H1 (cell line): Measurements from ENCODE around the gene SORBS1. TPM values are rescaled to one million over a fixed set of nuclear protein-coding genes. Genes with fewer than 3 reads are reported as not detected.

Experiments
- CTCF ChIA-PET: fragments of 300-600 bp; sonication (Branson Sonifier 250); formaldehyde crosslinking; loops from one replicate; lab custom pipeline; 2021; ENCODE audit not compliant: partially characterized antibody; lab: Charles Lee
- POLR2A ChIA-PET: fragments of 300-600 bp; sonication (Branson Sonifier 250); formaldehyde crosslinking; loops from one replicate; lab custom pipeline; 2021; ENCODE audit warnings: inconsistent platforms; ENCODE audit not compliant: partially characterized antibody; lab: Charles Lee
- DNase-seq, 2 experiments: peaks; one replicate each; pipeline versions ENCODE4 v3.0.0 to v3.0.0-alpha.2; 2010 to 2022; ENCODE audit warnings: low spot score in 2 of 2, low read depth in 1 of 2, mixed read lengths in 1 of 2
- FAIRE-seq: peaks from 2 replicates; lab custom pipeline; 2011; peaks lifted over from hg19 to GRCh38; lab: Jason Lieb, UNC
- H2AFZ ChIP-seq: 2 replicates; pipeline ENCODE4 v1.8.1; 2012; ENCODE audit warnings: low read length, inconsistent platforms
- H2AK5ac ChIP-seq: 2 replicates; pipeline ENCODE4 v1.6.1; 2013; ENCODE audit warnings: low read depth, low read length
- H2BK120ac ChIP-seq: replicated peaks from 2 replicates; pipeline ENCODE3; 2013; ENCODE audit warnings: low read depth, low read length, inconsistent platforms
- H2BK12ac ChIP-seq: 2 replicates; pipeline ENCODE4 v1.6.1; 2013; ENCODE audit warnings: low read depth, low read length
- H2BK15ac ChIP-seq: 2 replicates; pipeline ENCODE4 v1.6.1; 2013; ENCODE audit warnings: low read length
- H2BK20ac ChIP-seq: 2 replicates; pipeline ENCODE4 v1.6.1; 2013; ENCODE audit warnings: low read length
- H2BK5ac ChIP-seq: 2 replicates; pipeline ENCODE4 v1.6.1; 2013; ENCODE audit warnings: low read depth, low read length
- H3K14ac ChIP-seq: 2 replicates; pipeline ENCODE4 v1.6.1; 2013; ENCODE audit warnings: inconsistent platforms; ENCODE audit not compliant: insufficient read length
- H3K18ac ChIP-seq: 2 replicates; pipeline ENCODE4 v1.6.1; 2013; ENCODE audit warnings: low read length; ENCODE audit errors: extremely low read depth
- H3K23ac ChIP-seq: 2 replicates; pipeline ENCODE4 v1.6.1; 2013; ENCODE audit warnings: inconsistent platforms; ENCODE audit not compliant: insufficient read length
- H3K23me2 ChIP-seq: 2 replicates; pipeline ENCODE4 v1.6.1; 2013; ENCODE audit warnings: low read depth, low read length
- H3K27ac ChIP-seq: 2 replicates; pipeline ENCODE4 v1.6.1; 2011; ENCODE audit warnings: low read depth, low read length, inconsistent platforms
- H3K27me3 ChIP-seq, 4 experiments: replicated peaks in 1 of 4; 1 replicate in 1 of 4; 2 replicates in 3 of 4; pipeline versions ENCODE4 v1.6.1 to v1.8.1; 2011 to 2013; ENCODE audit warnings: low read length in 3 of 4, mild to moderate bottlenecking in 3 of 4, inconsistent platforms in 2 of 4, mixed read lengths in 2 of 4, moderate library complexity in 1 of 4; ENCODE audit not compliant: control insufficient read depth in 3 of 4, insufficient read depth in 3 of 4; ENCODE audit errors: extremely low read depth in 1 of 4
- H3K36me3 ChIP-seq, 4 experiments: 2 replicates each; pipeline versions ENCODE4 v1.6.1 to v1.8.1; 2011 to 2013; ENCODE audit warnings: mild to moderate bottlenecking in 4 of 4, low read length in 3 of 4, moderate library complexity in 2 of 4, control low read depth in 1 of 4, inconsistent platforms in 1 of 4; ENCODE audit not compliant: insufficient read depth in 4 of 4, control insufficient read depth in 2 of 4
- H3K4ac ChIP-seq: replicated peaks from 2 replicates; pipeline ENCODE3; 2013; ENCODE audit warnings: low read length, low read depth, mixed read lengths, inconsistent platforms; ENCODE audit not compliant: insufficient read length
- H3K4me1 ChIP-seq, 4 experiments: replicated peaks in 1 of 4; 1 replicate in 1 of 4; 2 replicates in 3 of 4; pipeline versions ENCODE4 v1.6.1 to v1.8.1; 2011 to 2013; ENCODE audit warnings: low read length in 3 of 4, inconsistent platforms in 2 of 4, mixed read lengths in 1 of 4; ENCODE audit not compliant: insufficient read depth in 4 of 4, control insufficient read depth in 3 of 4
- H3K4me2 ChIP-seq, 2 experiments: 2 replicates each; pipeline versions ENCODE4 v1.6.1 to v1.8.1; 2011 to 2013; ENCODE audit warnings: low read depth in 2 of 2, low read length in 2 of 2, control low read depth in 1 of 2, inconsistent platforms in 1 of 2, mild to moderate bottlenecking in 1 of 2; ENCODE audit not compliant: insufficient read depth in 1 of 2
- H3K4me3 ChIP-seq, 4 experiments: fragments of 200-600, 300-600 bp in 1 of 4; sonication (generic), shearing (Covaris generic), sonication (Bioruptor Twin) in 1 of 4; 2 replicates each; pipeline versions ENCODE4 v1.5.1 to v1.8.1; 2011 to 2016; ENCODE audit warnings: low read length in 4 of 4, low read depth in 3 of 4, control low read depth in 2 of 4, inconsistent platforms in 2 of 4, mild to moderate bottlenecking in 2 of 4, mixed read lengths in 1 of 4, moderate library complexity in 1 of 4; ENCODE audit not compliant: insufficient read depth in 2 of 4; ENCODE audit errors: extremely low read depth in 1 of 4
- H3K56ac ChIP-seq: replicated peaks from 2 replicates; pipeline ENCODE3; 2013; ENCODE audit warnings: low read depth, mild to moderate bottlenecking, mixed read lengths, low read length, inconsistent platforms; ENCODE audit not compliant: insufficient read length
- H3K79me1 ChIP-seq: 2 replicates; pipeline ENCODE4 v1.6.1; 2013; ENCODE audit warnings: low read depth, low read length, control low read depth
- H3K79me2 ChIP-seq, 2 experiments: 2 replicates each; pipeline versions ENCODE4 v1.6.1 to v1.8.1; 2012 to 2013; ENCODE audit warnings: low read length in 2 of 2, mild to moderate bottlenecking in 2 of 2, inconsistent platforms in 1 of 2; ENCODE audit not compliant: insufficient read depth in 2 of 2, control insufficient read depth in 1 of 2
- H3K9ac ChIP-seq, 4 experiments: replicated peaks in 1 of 4; 1 replicate in 1 of 4; 2 replicates in 3 of 4; pipeline versions ENCODE4 v1.6.1 to v1.8.1; 2011 to 2013; ENCODE audit warnings: low read depth in 3 of 4, low read length in 3 of 4, control low read depth in 2 of 4, mild to moderate bottlenecking in 2 of 4, moderate library complexity in 2 of 4, inconsistent platforms in 1 of 4; ENCODE audit errors: extremely low read depth in 1 of 4
- H3K9me3 ChIP-seq, 2 experiments: 2 replicates each; pipeline versions ENCODE4 v1.6.1 to v1.8.1; 2012 to 2013; ENCODE audit warnings: mild to moderate bottlenecking in 2 of 2, moderate library complexity in 2 of 2, control low read depth in 1 of 2, inconsistent platforms in 1 of 2, low read depth in 1 of 2, low read length in 1 of 2, mixed read lengths in 1 of 2; ENCODE audit not compliant: insufficient read depth in 2 of 2
- H4K20me1 ChIP-seq, 2 experiments: replicated peaks in 1 of 2; 2 replicates each; pipeline versions ENCODE3 to v1.8.1; 2011 to 2013; ENCODE audit warnings: inconsistent platforms in 2 of 2, low read length in 2 of 2, mild to moderate bottlenecking in 1 of 2; ENCODE audit not compliant: insufficient read depth in 2 of 2, control insufficient read depth in 1 of 2
- H4K5ac ChIP-seq: 2 replicates; pipeline ENCODE4 v1.6.1; 2013; ENCODE audit warnings: low read length, low read depth, mixed read lengths, inconsistent platforms; ENCODE audit not compliant: insufficient read length
- H4K8ac ChIP-seq: 2 replicates; pipeline ENCODE4 v1.8.0; 2013; ENCODE audit warnings: mild to moderate bottlenecking, moderate library complexity, low read length, inconsistent platforms; ENCODE audit not compliant: insufficient read depth; ENCODE audit errors: extremely low read depth
- H4K91ac ChIP-seq: replicated peaks from 2 replicates; pipeline ENCODE3; 2013; ENCODE audit warnings: low read length, mixed read lengths, inconsistent platforms; ENCODE audit not compliant: insufficient read length
- CBX8 ChIP-seq: fragments of 300-800, 300-1000 bp; sonication (generic); IDR thresholded peaks from 2 replicates; pipeline ENCODE4 v1.7.1; 2016; ENCODE audit warnings: low read depth, low read length, borderline replicate concordance
- CEBPB ChIP-seq: IDR thresholded peaks from 2 replicates; pipeline ENCODE4 v1.6.1; 2012; ENCODE audit warnings: low read depth, low read length
- GTF2F1 ChIP-seq: IDR thresholded peaks from 2 replicates; pipeline ENCODE4 v1.6.1; 2012; ENCODE audit warnings: low read depth, low read length, improper control_type of control experiment, borderline replicate concordance
- HDAC2 ChIP-seq, 2 experiments: fragments of 300-600 bp in 1 of 2; sonication (generic) in 1 of 2; IDR thresholded peaks; 2 replicates each; pipeline ENCODE4 v1.6.1; 2011 to 2012; ENCODE audit warnings: low read depth in 2 of 2, low read length in 2 of 2, mild to moderate bottlenecking in 2 of 2, moderate library complexity in 2 of 2, borderline replicate concordance in 1 of 2, inconsistent platforms in 1 of 2
- NANOG ChIP-seq: IDR thresholded peaks from 2 replicates; pipeline ENCODE4 v1.6.1; 2011; ENCODE audit warnings: low read length, low read depth, mild to moderate bottlenecking, inconsistent platforms; ENCODE audit not compliant: insufficient read depth, poor library complexity, severe bottlenecking
- RAD21 ChIP-seq, 2 experiments: IDR thresholded peaks in 1 of 2; conservative IDR thresholded peaks in 1 of 2; 2 replicates each; pipeline ENCODE4 v1.6.1; 2011; ENCODE audit warnings: low read depth in 2 of 2, low read length in 2 of 2, improper control_type of control experiment in 1 of 2, inconsistent platforms in 1 of 2, mild to moderate bottlenecking in 1 of 2, moderate library complexity in 1 of 2
- SIN3A ChIP-seq, 2 experiments: IDR thresholded peaks in 1 of 2; conservative IDR thresholded peaks in 1 of 2; 2 replicates each; pipeline ENCODE4 v1.6.1; 2011 to 2012; ENCODE audit warnings: low read length in 2 of 2, improper control_type of control experiment in 1 of 2, low read depth in 1 of 2, mild to moderate bottlenecking in 1 of 2
- SIRT6 ChIP-seq: IDR thresholded peaks from one replicate; pipeline ENCODE4 v1.7.1; 2012; ENCODE audit warnings: low read length, inconsistent platforms
- SP1 ChIP-seq: IDR thresholded peaks from 2 replicates; pipeline ENCODE4 v1.6.1; 2011; ENCODE audit warnings: low read depth, low read length
- TAF7 ChIP-seq: optimal IDR thresholded peaks from 2 replicates; pipeline ENCODE3; 2011; ENCODE audit warnings: low read depth, mild to moderate bottlenecking, inconsistent platforms, low read length, moderate library complexity, borderline replicate concordance
- TEAD4 ChIP-seq: IDR thresholded peaks from 2 replicates; pipeline ENCODE4 v1.6.1; 2012; ENCODE audit warnings: low read depth, low read length, inconsistent platforms, mixed read lengths
- WGBS, 2 experiments: shearing (Covaris generic) in 1 of 2; methylation state at CpG; one replicate each; pipeline versions ENCODE4 v1.1.6 to v1.1.7; 2013 to 2015; ENCODE audit warnings: low lambda C conversion rate in 2 of 2, mixed read lengths in 2 of 2, inconsistent platforms in 1 of 2, low coverage in 1 of 2, missing lambda C conversion rate in 1 of 2; ENCODE audit not compliant: insufficient replicate concordance in 2 of 2, insufficient coverage in 1 of 2, insufficient read length in 1 of 2; ENCODE audit errors: extremely low coverage in 1 of 2, missing lambda C conversion rate in 1 of 2; 5-methylcytosine and 5-hydroxymethylcytosine counted together
- polyA plus RNA-seq, 7 experiments: library from polyadenylated mRNA; depleted of rRNA in 3 of 7; stranded (reverse) in 5 of 7; unstranded in 2 of 7; fragments of >200 nt in 5 of 7; fragments of 200-250 nt in 2 of 7; gene quantifications; 1 replicate in 5 of 7; 2 replicates in 1 of 7; 4 replicates in 1 of 7; pipeline versions ENCODE4 v1.2.1 to v1.2.3, GENCODE V29; 2011 to 2013; ENCODE audit warnings: missing spikeins in 2 of 7, mixed read lengths in 2 of 7
- total RNA-seq: library from RNA; stranded (reverse); fragmentation: NEBNext Ultra II Directional; extraction: Animal tissue kit (Norgen Biotek cat#: 25700); gene quantifications from 2 replicates; pipeline ENCODE4 v1.2.1, GENCODE V29; 2021
- TF ChIP-seq, protein P1 (sequence below): IDR thresholded peaks from 2 replicates; pipeline ENCODE4 v1.6.1; 2012; ENCODE audit warnings: inconsistent platforms

Gene SORBS1
- total and polyA plus RNA-seq, 2 of the 8 experiments (the other 6 are each of a cell fraction or from before 2014, with no cell fraction given) = 16.0 to 35.0 TPM

DNA sequence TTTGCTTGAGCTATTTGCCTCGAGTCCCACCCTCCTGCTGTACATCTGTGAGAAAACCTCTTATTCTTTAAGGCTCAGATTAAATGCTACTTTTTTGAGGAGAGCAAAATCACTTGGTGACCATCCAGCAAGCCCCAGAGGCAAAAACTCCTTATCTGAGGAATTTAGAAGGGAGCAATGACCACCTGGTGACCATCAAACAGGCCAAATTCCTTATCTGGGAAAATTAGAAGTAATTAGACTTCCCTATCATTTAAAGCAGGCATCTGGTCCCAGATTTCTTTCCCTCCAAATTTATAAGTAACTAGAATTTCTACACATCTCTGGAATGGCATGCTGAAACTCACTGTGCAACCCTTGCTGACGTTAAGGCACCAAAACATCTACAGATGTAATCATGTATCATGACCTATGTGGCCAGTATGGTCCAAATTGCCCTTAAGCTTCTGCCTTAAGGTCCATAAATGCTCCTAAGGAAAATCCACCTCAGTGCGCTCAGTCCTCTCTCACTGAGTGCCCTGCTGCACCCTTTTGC is 229.5 kb downstream of the SORBS1 start:
- H3K36me3 ChIP-seq = no peaks in the 10 kb centered on the region; a peak in 1 of 8 replicates
- peaks cover 0 to 8% (median 0%) of the 10 kb centered on the region in 4 experiments; a peak in 1 of 7 replicates for H3K4me1 ChIP-seq
- H3K27ac ChIP-seq = no peak overlapping the region
- H2AFZ ChIP-seq = no peak overlapping the region
- no peak overlapping the region for H2BK15ac ChIP-seq
- no peaks in the 10 kb centered on the region for H3K27me3 ChIP-seq
- no peak overlapping the region for H3K23ac ChIP-seq
- ChIA-PET CTCF (interaction anchor here (1.1 to 1.4 kb wide), 2 partner anchors 8 to 67 kb away, joined by 3 to 4 read pairs; no protein-coding TSS in a partner anchor), POLR2A (no interaction called here)
- 89% methylated on average over 3 of the region's 3 CpGs; no CpG with 5 or more reads in 1 of the 2 experiments for WGBS, 2 experiments
- no peak overlapping the region for H2BK120ac ChIP-seq
- H2BK5ac ChIP-seq = no peak overlapping the region; the same call in 1 of the 2 replicates
- TF ChIP-seq HDAC2 (IDR thresholded peaks at IDR 0.05; ENCODE audit: borderline replicate concordance in 1 of 2, low read depth in 2 of 2, low read length in 2 of 2) = no peak
- TF ChIP-seq TAF7 = no peak
- TF ChIP-seq, protein P1, sequence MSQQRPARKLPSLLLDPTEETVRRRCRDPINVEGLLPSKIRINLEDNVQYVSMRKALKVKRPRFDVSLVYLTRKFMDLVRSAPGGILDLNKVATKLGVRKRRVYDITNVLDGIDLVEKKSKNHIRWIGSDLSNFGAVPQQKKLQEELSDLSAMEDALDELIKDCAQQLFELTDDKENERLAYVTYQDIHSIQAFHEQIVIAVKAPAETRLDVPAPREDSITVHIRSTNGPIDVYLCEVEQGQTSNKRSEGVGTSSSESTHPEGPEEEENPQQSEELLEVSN = no peak
- TF ChIP-seq SIN3A (conservative IDR thresholded peaks at IDR 0.05 in 1 of 2, IDR thresholded peaks at IDR 0.05 in 1 of 2; ENCODE audit: low read depth in 1 of 2, low read length in 2 of 2) = no peak
- TF ChIP-seq RAD21 (IDR thresholded peaks at IDR 0.05 in 1 of 2, conservative IDR thresholded peaks at IDR 0.05 in 1 of 2; ENCODE audit: low read depth in 2 of 2, low read length in 2 of 2) = no peak
- TF ChIP-seq CEBPB = no peak
- TF ChIP-seq NANOG = no peak
- TF ChIP-seq CBX8 = no peak
- no peak for TF ChIP-seq SP1
- no peak for TF ChIP-seq TEAD4
- TF ChIP-seq SIRT6 = no peak
- TF ChIP-seq GTF2F1 = no peak
- no peaks in the 10 kb centered on the region for H3K9me3 ChIP-seq
- H3K79me2 ChIP-seq = no peaks in the 10 kb centered on the region
- H4K91ac ChIP-seq = no peak overlapping the region
- H3K4ac ChIP-seq = no peak overlapping the region
- H3K56ac ChIP-seq = no peak overlapping the region
- no peak overlapping the region for H2BK20ac ChIP-seq
- H2BK12ac ChIP-seq = no peak overlapping the region
- H3K14ac ChIP-seq = no peak overlapping the region
- H4K8ac ChIP-seq = no peak overlapping the region
- no peak overlapping the region for H3K9ac ChIP-seq
- no peak for DNase-seq
- no peaks in the 10 kb centered on the region for H3K79me1 ChIP-seq
- H3K4me3 ChIP-seq = no peak overlapping the region
- no peak overlapping the region for H2AK5ac ChIP-seq
- FAIRE-seq = no peak
- H3K18ac ChIP-seq = no peak overlapping the region
- H4K20me1 ChIP-seq = no peaks in the 10 kb centered on the region
- H3K23me2 ChIP-seq = no peaks in the 10 kb centered on the region
- H3K4me2 ChIP-seq = no peak overlapping the region
- no peak overlapping the region for H4K5ac ChIP-seq
